Neural crest cell (in vitro differentiated cells): ENCODE measurements around the gene TCN1. TPM values are rescaled to one million over a fixed set of nuclear protein-coding genes. Genes with fewer than 3 reads are reported as not detected.
"Not testable (repeated sequence)": the region's sequence is repeated elsewhere in the genome, so short reads cannot be mapped to it uniquely, and the experiment has no call there.

Source experiments
- DNase-seq: peaks from one replicate; pipeline ENCODE4 v3.0.0; 2021; ENCODE audit warnings: low read depth, mixed read lengths, low spot score
- H3K27ac Mint-ChIP-seq: one replicate; pipeline ENCODE4 v1.8.0; 2021; ENCODE audit warnings: mild to moderate bottlenecking, mixed read lengths; ENCODE audit not compliant: unreplicated experiment
- H3K27me3 Mint-ChIP-seq: 2 replicates; pipeline ENCODE4 v1.8.0; 2021; ENCODE audit warnings: low read depth, mild to moderate bottlenecking, mixed read lengths
- H3K36me3 Mint-ChIP-seq: 2 replicates; pipeline ENCODE4 v1.8.0; 2021; ENCODE audit warnings: low read depth, mild to moderate bottlenecking, mixed read lengths
- H3K4me1 Mint-ChIP-seq: 2 replicates; pipeline ENCODE4 v1.8.0; 2021; ENCODE audit warnings: mixed read lengths
- H3K4me3 Mint-ChIP-seq: one replicate; pipeline ENCODE4 v1.8.0; 2021; ENCODE audit warnings: mild to moderate bottlenecking, mixed read lengths
- H3K9me3 Mint-ChIP-seq: 2 replicates; pipeline ENCODE4 v1.8.0; 2021; ENCODE audit warnings: mixed read lengths
- CTCF ChIP-seq: fragments of 200-600 bp; sonication (generic); conservative IDR thresholded peaks from 2 replicates; pipeline ENCODE4 v1.5.0; 2021; ENCODE audit warnings: antibody characterized with exemption, mild to moderate bottlenecking
- long read RNA-seq: library from polyadenylated mRNA; unstranded; transcript quantifications from one replicate; pipeline ENCODE4 v2.0.0, GENCODE V29; 2020
- total RNA-seq: library from RNA; stranded (reverse); gene quantifications from 2 replicates; pipeline ENCODE4 v1.2.1, GENCODE V29; 2021

The TCN1 gene
- not detected in 2 replicates for total RNA-seq
- long read RNA-seq: 0 reads

GRCh38 chr11:59866397-59866796, at the start of gene TCN1:
Gene TCN1, minus strand, starts transcription at chr11:59866487. Its CDS starts 17 bp downstream, at chr11:59866470.
- peaks cover 16% of the 10 kb centered on the region for H3K4me1 Mint-ChIP-seq
- peaks cover 5% of the 10 kb centered on the region for H3K36me3 Mint-ChIP-seq
- H3K27ac Mint-ChIP-seq: no peak within 1 kb of the TSS
- peaks cover 16% of the 10 kb centered on the region for H3K9me3 Mint-ChIP-seq
- no peak within 1 kb of the TSS for H3K4me3 Mint-ChIP-seq
- TF ChIP-seq CTCF: no peak
- H3K27me3 Mint-ChIP-seq: no peaks in the 10 kb centered on the region
- no peak for DNase-seq

GRCh38 chr11:59903569-59903968, 37.3 kb upstream of the TCN1 start:
- not testable (repeated sequence) for H3K9me3 Mint-ChIP-seq, H3K36me3 Mint-ChIP-seq, H3K4me1 Mint-ChIP-seq, DNase-seq, H3K4me3 Mint-ChIP-seq, H3K27me3 Mint-ChIP-seq, H3K27ac Mint-ChIP-seq

- Mint-ChIP-seq H3K4me1 (peaks cover 4% of the 10 kb centered on the region), H3K27me3 (no peaks in the 10 kb centered on the region), H3K9me3 (peaks cover 6% of the 10 kb centered on the region), H3K4me3 (no peak overlapping the region), H3K36me3 (peaks cover 2% of the 10 kb centered on the region), H3K27ac (peak overlapping the region; percentile 35)
- DNase-seq: no peak
- TF ChIP-seq CTCF: no peak
Observed at GRCh38 chr11:59901306-59901705, 35.0 kb upstream of the TCN1 start.

- no peak overlapping the region for H3K27ac Mint-ChIP-seq
- TF ChIP-seq CTCF: no peak
- H3K9me3 Mint-ChIP-seq: peaks cover 3% of the 10 kb centered on the region
- no peaks in the 10 kb centered on the region for H3K27me3 Mint-ChIP-seq
- DNase-seq: no peak
- H3K4me3 Mint-ChIP-seq: no peak overlapping the region
- H3K4me1 Mint-ChIP-seq: peaks cover 4% of the 10 kb centered on the region
- peaks cover 2% of the 10 kb centered on the region for H3K36me3 Mint-ChIP-seq
Observed at GRCh38 chr11:59900366-59901126, 34.3 kb upstream of the TCN1 start.

GRCh38 chr11:59899532-59899931, 33.2 kb upstream of the TCN1 start:
- Mint-ChIP-seq H3K27me3 (no peaks in the 10 kb centered on the region), H3K4me3 (no peak overlapping the region)
- no peak for DNase-seq

More at GRCh38 chr11:59899532-59899931, 33.2 kb upstream of the TCN1 start:
- peaks cover 4% of the 10 kb centered on the region for H3K4me1 Mint-ChIP-seq
- no peak overlapping the region for H3K27ac Mint-ChIP-seq
- TF ChIP-seq CTCF: no peak
- no peaks in the 10 kb centered on the region for H3K9me3 Mint-ChIP-seq
- H3K36me3 Mint-ChIP-seq: peaks cover 2% of the 10 kb centered on the region
